ENCODE results near the gene DENND1C. TPM values are rescaled to one million over a fixed set of nuclear protein-coding genes. Genes with fewer than 3 reads are reported as not detected.

The DENND1C gene
- total and polyA plus RNA-seq, 2 experiments from 2014 or later, result 3.1 to 6.1 TPM

- no peak for TF ChIP-seq REST (IDR thresholded peaks at IDR 0.05; ENCODE audit: unreplicated experiment)
- TF ChIP-seq POLR2AphosphoS5 (IDR thresholded peaks at IDR 0.05; ENCODE audit: low read depth), result no peak
- TF ChIP-seq ZNF114 (CRISPR knock-in tag; IDR thresholded peaks at IDR 0.05), result no peak
- no peak for TF ChIP-seq NANOG (IDR thresholded peaks at IDR 0.05; ENCODE audit: borderline replicate concordance)
- no peak for TF ChIP-seq ETS1 (IDR thresholded peaks at IDR 0.05)
- TF ChIP-seq CREB1 (CRISPR knock-in tag; IDR thresholded peaks at IDR 0.05; ENCODE audit: low read depth), result no peak
- no peak for TF ChIP-seq EZH2phosphoT487 (IDR thresholded peaks at IDR 0.05; ENCODE audit: unreplicated experiment)
- TF ChIP-seq ZNF462 (CRISPR knock-in tag; IDR thresholded peaks at IDR 0.05), result no peak
- no peak for TF ChIP-seq STAT1 (IDR thresholded peaks at IDR 0.05; ENCODE audit: unreplicated experiment)
- no peak for TF ChIP-seq EZH2 (IDR thresholded peaks at IDR 0.05; ENCODE audit: low read depth, unreplicated experiment)
- no peak for TF ChIP-seq ZNF331 (CRISPR knock-in tag; IDR thresholded peaks at IDR 0.05; ENCODE audit: low read depth)
- no peak for TF ChIP-seq JUNB (IDR thresholded peaks at IDR 0.05; ENCODE audit: unreplicated experiment)
- TF ChIP-seq CTCF (conservative IDR thresholded peaks at IDR 0.05; ENCODE audit: low read depth in 2 of 2), result no peak
- Histone ChIP-seq H2AFZ (peak overlapping the region; percentile 89; the same call in 1 of the 2 replicates), H3K27me3 (ENCODE audit: insufficient read depth) (no peaks in the 10 kb centered on the region), H3K79me2 (replicated peaks; ENCODE audit: insufficient read depth) (no peaks in the 10 kb centered on the region), H3K9me2 (ENCODE audit: insufficient read depth) (no peaks in the 10 kb centered on the region), H3K4me3 (no peak overlapping the region), H3K4me1 (ENCODE audit: insufficient read depth) (peaks cover 7% of the 10 kb centered on the region), H3F3A (replicated peaks; ENCODE audit: low read depth) (no peaks in the 10 kb centered on the region), H3K36me3 (ENCODE audit: insufficient read depth) (no peaks in the 10 kb centered on the region), H3K4me2 (no peak overlapping the region), H4K20me1 (replicated peaks; ENCODE audit: insufficient read depth) (no peaks in the 10 kb centered on the region), H3K27ac (ENCODE audit: low read depth) (no peak overlapping the region)
- ATAC-seq (no peak), DNase-seq (ENCODE audit: low spot score) (no peak)
- Mint-ChIP-seq H3K27ac (no peak overlapping the region), H3K4me3 (no peak overlapping the region), H3K9me3 (no peaks in the 10 kb centered on the region; the same call in 2 of the 3 replicates), H3K36me3 (ENCODE audit: low read depth) (no peaks in the 10 kb centered on the region), H3K27me3 (ENCODE audit: insufficient read depth, low read depth, poor library complexity) (peaks cover 5% of the 10 kb centered on the region), H3K4me1 (peaks cover 12% of the 10 kb centered on the region; the same call in 2 of the 3 replicates)
Measured at GRCh38 chr19:6482343-6482686, 728 bp upstream of the DENND1C start.
